ENCODE data around the gene CTH. TPM values are rescaled to one million over a fixed set of nuclear protein-coding genes. Genes with fewer than 3 reads are reported as not detected.
"Not testable (repeated sequence)": the region's sequence is repeated elsewhere in the genome, so short reads cannot be mapped to it uniquely, and the experiment has no call there.

Gene CTH
- total RNA-seq, 2 experiments from 2014 or later: 23.0 to 26.0 TPM

GRCh38 chr1:70418973-70419734 is 8.1 kb downstream of the CTH start:
- DNase-seq; H3K9me3 Mint-ChIP-seq; POLR2A ChIA-PET; H3K4me3 Mint-ChIP-seq; intact Hi-C loops (cut with micrococcal nuclease); CTCF ChIA-PET; H3K27ac Mint-ChIP-seq; H3K27me3 Mint-ChIP-seq; H3K4me1 Mint-ChIP-seq (ENCODE audit: low read depth): not testable (repeated sequence)
- peaks cover 13% of the 10 kb centered on the region for H3K36me3 Mint-ChIP-seq

GRCh38 chr1:70420320-70420719 is 9.3 kb downstream of the CTH start:
- H3K4me3 Mint-ChIP-seq: no peak overlapping the region
- H3K27ac Mint-ChIP-seq: no peak overlapping the region
- no peaks in the 10 kb centered on the region for H3K4me1 Mint-ChIP-seq (ENCODE audit: low read depth)
- H3K9me3 Mint-ChIP-seq: no peaks in the 10 kb centered on the region
- DNase-seq: no peak
- intact Hi-C loops (cut with micrococcal nuclease): no loop called here
- peaks cover 14% of the 10 kb centered on the region for H3K36me3 Mint-ChIP-seq
- ChIA-PET CTCF (no interaction called here), POLR2A (no interaction called here)
- no peaks in the 10 kb centered on the region for H3K27me3 Mint-ChIP-seq

- Mint-ChIP-seq H3K27ac (no peak overlapping the region), H3K4me3 (no peak overlapping the region), H3K9me3 (no peaks in the 10 kb centered on the region), H3K4me1 (ENCODE audit: low read depth) (no peaks in the 10 kb centered on the region), H3K27me3 (no peaks in the 10 kb centered on the region), H3K36me3 (peaks cover 9% of the 10 kb centered on the region)
- ChIA-PET CTCF (no interaction called here), POLR2A (interaction anchor here (0.9 kb wide), 1 partner anchor 16 kb away, joined by 3 read pairs; no protein-coding TSS in a partner anchor)
- intact Hi-C loops (cut with micrococcal nuclease): no loop called here
- no peak for DNase-seq
Measured at GRCh38 chr1:70426154-70427131, 15.4 kb downstream of the CTH start.

GRCh38 chr1:70427976-70428375 is 16.9 kb downstream of the CTH start:
- H3K4me3 Mint-ChIP-seq: no peak overlapping the region
- peaks cover 20% of the 10 kb centered on the region for H3K36me3 Mint-ChIP-seq
- no peaks in the 10 kb centered on the region for H3K4me1 Mint-ChIP-seq (ENCODE audit: low read depth)
- intact Hi-C loops (cut with micrococcal nuclease): no loop called here
- H3K27me3 Mint-ChIP-seq: no peaks in the 10 kb centered on the region
- POLR2A ChIA-PET: no interaction called here
- H3K9me3 Mint-ChIP-seq: no peaks in the 10 kb centered on the region
- no peak for DNase-seq
- H3K27ac Mint-ChIP-seq: no peak overlapping the region
- CTCF ChIA-PET: no interaction called here

GRCh38 chr1:70429219-70429618 is 18.2 kb downstream of the CTH start:
- DNase-seq: no peak
- no peaks in the 10 kb centered on the region for H3K9me3 Mint-ChIP-seq
- H3K4me3 Mint-ChIP-seq: no peak overlapping the region
- peaks cover 26% of the 10 kb centered on the region for H3K36me3 Mint-ChIP-seq
- H3K27ac Mint-ChIP-seq: no peak overlapping the region
- POLR2A ChIA-PET: no interaction called here
- no peaks in the 10 kb centered on the region for H3K4me1 Mint-ChIP-seq (ENCODE audit: low read depth)
- CTCF ChIA-PET: no interaction called here
- intact Hi-C loops (cut with micrococcal nuclease): no loop called here
- no peaks in the 10 kb centered on the region for H3K27me3 Mint-ChIP-seq

- peaks cover 27% of the 10 kb centered on the region for H3K36me3 Mint-ChIP-seq
Measured at GRCh38 chr1:70429757-70430156, 18.7 kb downstream of the CTH start.

GRCh38 chr1:70431317-70431716 is 20.2 kb downstream of the CTH start:
- Mint-ChIP-seq H3K4me1 (ENCODE audit: low read depth) (no peaks in the 10 kb centered on the region), H3K27ac (no peak overlapping the region), H3K27me3 (no peaks in the 10 kb centered on the region), H3K9me3 (no peaks in the 10 kb centered on the region), H3K4me3 (no peak overlapping the region), H3K36me3 (peaks cover 35% of the 10 kb centered on the region)
- intact Hi-C loops (cut with micrococcal nuclease): no loop called here
- POLR2A ChIA-PET: no interaction called here
- DNase-seq: no peak
- CTCF ChIA-PET: no interaction called here

More at GRCh38 chr1:70429757-70430156, 18.7 kb downstream of the CTH start:
- intact Hi-C loops (cut with micrococcal nuclease): no loop called here
- Mint-ChIP-seq H3K4me1 (ENCODE audit: low read depth) (no peaks in the 10 kb centered on the region), H3K4me3 (no peak overlapping the region), H3K27ac (no peak overlapping the region), H3K9me3 (no peaks in the 10 kb centered on the region), H3K27me3 (no peaks in the 10 kb centered on the region)
- ChIA-PET POLR2A (no interaction called here), CTCF (no interaction called here)
- DNase-seq: no peak

GRCh38 chr1:70431874-70432273 is 20.8 kb downstream of the CTH start:
- no peak for DNase-seq
- Mint-ChIP-seq H3K27me3 (no peaks in the 10 kb centered on the region), H3K4me3 (no peak overlapping the region), H3K4me1 (ENCODE audit: low read depth) (no peaks in the 10 kb centered on the region), H3K9me3 (no peaks in the 10 kb centered on the region), H3K27ac (no peak overlapping the region), H3K36me3 (peaks cover 35% of the 10 kb centered on the region)
- ChIA-PET CTCF (no interaction called here), POLR2A (no interaction called here)
- intact Hi-C loops (cut with micrococcal nuclease): no loop called here

GRCh38 chr1:70434253-70434859 is 23.3 kb downstream of the CTH start:
- intact Hi-C loops (cut with micrococcal nuclease): no loop called here
- Mint-ChIP-seq H3K9me3 (no peaks in the 10 kb centered on the region), H3K4me3 (no peak overlapping the region), H3K27me3 (no peaks in the 10 kb centered on the region), H3K27ac (no peak overlapping the region), H3K36me3 (peaks cover 37% of the 10 kb centered on the region), H3K4me1 (ENCODE audit: low read depth) (peaks cover 11% of the 10 kb centered on the region)
- no peak for DNase-seq
- POLR2A ChIA-PET: interaction anchor here (0.7 kb wide), 1 partner anchor 217 kb away, joined by 4 read pairs; no protein-coding TSS in a partner anchor
- CTCF ChIA-PET: no interaction called here

- Mint-ChIP-seq H3K27me3 (no peaks in the 10 kb centered on the region), H3K4me1 (ENCODE audit: low read depth) (peaks cover 11% of the 10 kb centered on the region), H3K27ac (no peak overlapping the region), H3K4me3 (no peak overlapping the region), H3K9me3 (no peaks in the 10 kb centered on the region), H3K36me3 (peaks cover 36% of the 10 kb centered on the region)
- DNase-seq: no peak
- POLR2A ChIA-PET: no interaction called here
- CTCF ChIA-PET: interaction anchor here (0.6 to 1.4 kb wide), 2 partner anchors 15 to 50 kb away, joined by 3 to 4 read pairs; no protein-coding TSS in a partner anchor
- intact Hi-C loops (cut with micrococcal nuclease): no loop called here
Measured at GRCh38 chr1:70436622-70437251, 25.7 kb downstream of the CTH start.

GRCh38 chr1:70438529-70438928 is 27.5 kb downstream of the CTH start:
- Mint-ChIP-seq H3K4me1 (ENCODE audit: low read depth) (peaks cover 11% of the 10 kb centered on the region), H3K9me3 (no peaks in the 10 kb centered on the region), H3K27ac (peak overlapping the region; percentile 3), H3K27me3 (no peaks in the 10 kb centered on the region), H3K36me3 (peaks cover 21% of the 10 kb centered on the region), H3K4me3 (no peak overlapping the region)
- DNase-seq: no peak
- intact Hi-C loops (cut with micrococcal nuclease): loop anchor here (1.0 to 2.0 kb wide), 3 partner anchors 14 to 66 kb away; partner anchors contain the start of gene CTH
- CTCF ChIA-PET: no interaction called here
- POLR2A ChIA-PET: interaction anchor here (0.6 to 1.9 kb wide), 3 partner anchors 13 to 27 kb away, joined by 3 to 20 read pairs (median 6); partner anchors contain the start of gene CTH

Data from activated CD4-positive, alpha-beta memory T cell treated with anti-CD3 and anti-CD28 coated beads for 36 hours (primary cell).